ENCODE results near the gene SLC7A9. TPM values are rescaled to one million over a fixed set of nuclear protein-coding genes. Genes with fewer than 3 reads are reported as not detected.
A peak's percentile ranks its signal among the peaks of the same experiment; 100 is the strongest.

Gene SLC7A9
- total RNA-seq, 2 experiments from 2014 or later = 0.14 TPM; not detected in 1

GRCh38 chr19:32880622-32881021, 11.1 kb upstream of the SLC7A9 start:
- no peak for ATAC-seq
- ChIA-PET POLR2A (no interaction called here), CTCF (no interaction called here)

GRCh38 chr19:32879741-32880140, 10.2 kb upstream of the SLC7A9 start:
- ChIA-PET CTCF (no interaction called here), POLR2A (no interaction called here)
- intact Hi-C loops (cut with DNase I, micrococcal nuclease) = no loop called here

More at GRCh38 chr19:32880622-32881021, 11.1 kb upstream of the SLC7A9 start:
- Mint-ChIP-seq H3K36me3 (ENCODE audit: low read depth) (peaks cover 7% of the 10 kb centered on the region), H3K27me3 (no peaks in the 10 kb centered on the region), H3K27ac (no peak overlapping the region), H3K4me1 (no peaks in the 10 kb centered on the region), H3K9me3 (ENCODE audit: low read depth) (no peaks in the 10 kb centered on the region), H3K4me3 (no peak overlapping the region)
- no peak for DNase-seq
- intact Hi-C loops (cut with DNase I, micrococcal nuclease) = no loop called here

GRCh38 chr19:32878988-32879387, 9.4 kb upstream of the SLC7A9 start:
- intact Hi-C loops (cut with DNase I, micrococcal nuclease) = no loop called here
- no peaks in the 10 kb centered on the region for H3K4me1 Mint-ChIP-seq
- no peaks in the 10 kb centered on the region for H3K27me3 Mint-ChIP-seq
- H3K9me3 Mint-ChIP-seq (ENCODE audit: low read depth) = no peaks in the 10 kb centered on the region
- peaks cover 7% of the 10 kb centered on the region for H3K36me3 Mint-ChIP-seq (ENCODE audit: low read depth)
- H3K27ac Mint-ChIP-seq = no peak overlapping the region
- CTCF ChIA-PET = no interaction called here
- no peak for ATAC-seq
- no peak for DNase-seq
- POLR2A ChIA-PET = interaction anchor here (0.6 kb wide), 1 partner anchor 643 kb away, joined by 3 read pairs; the partner anchor contains the start of gene PEPD
- H3K4me3 Mint-ChIP-seq = no peak overlapping the region

More at GRCh38 chr19:32879741-32880140, 10.2 kb upstream of the SLC7A9 start:
- DNase-seq = no peak
- Mint-ChIP-seq H3K9me3 (ENCODE audit: low read depth) (no peaks in the 10 kb centered on the region), H3K36me3 (ENCODE audit: low read depth) (peaks cover 7% of the 10 kb centered on the region), H3K4me1 (no peaks in the 10 kb centered on the region), H3K4me3 (no peak overlapping the region), H3K27me3 (no peaks in the 10 kb centered on the region), H3K27ac (no peak overlapping the region)
- no peak for ATAC-seq

- no peak overlapping the region for H3K4me3 Mint-ChIP-seq
- H3K27ac Mint-ChIP-seq = no peak overlapping the region
- intact Hi-C loops (cut with DNase I, micrococcal nuclease) = no loop called here
- DNase-seq (no peak), ATAC-seq (no peak)
- H3K27me3 Mint-ChIP-seq = no peaks in the 10 kb centered on the region
- ChIA-PET CTCF (interaction anchor here (0.7 kb wide), 1 partner anchor 416 kb away, joined by 3 read pairs; no protein-coding TSS in a partner anchor), POLR2A (interaction anchor here (0.6 kb wide), 1 partner anchor 643 kb away, joined by 3 read pairs; the partner anchor contains the start of gene PEPD)
- peaks cover 3% of the 10 kb centered on the region for H3K4me1 Mint-ChIP-seq
- no peaks in the 10 kb centered on the region for H3K9me3 Mint-ChIP-seq (ENCODE audit: low read depth)
- peaks cover 7% of the 10 kb centered on the region for H3K36me3 Mint-ChIP-seq (ENCODE audit: low read depth)
Measured at GRCh38 chr19:32877977-32878745, 8.6 kb upstream of the SLC7A9 start.

GRCh38 chr19:32877323-32877912, 7.9 kb upstream of the SLC7A9 start:
- Mint-ChIP-seq H3K4me3 (no peak overlapping the region), H3K4me1 (peaks cover 3% of the 10 kb centered on the region), H3K27ac (no peak overlapping the region), H3K9me3 (ENCODE audit: low read depth) (no peaks in the 10 kb centered on the region), H3K27me3 (no peaks in the 10 kb centered on the region), H3K36me3 (ENCODE audit: low read depth) (peaks cover 7% of the 10 kb centered on the region)
- ChIA-PET CTCF (no interaction called here), POLR2A (interaction anchor here (0.6 kb wide), 1 partner anchor 90 kb away, joined by 5 read pairs; no protein-coding TSS in a partner anchor)
- no peak for ATAC-seq
- no peak for DNase-seq
- intact Hi-C loops (cut with DNase I, micrococcal nuclease) = no loop called here

- peaks cover 3% of the 10 kb centered on the region for H3K4me1 Mint-ChIP-seq
- no peaks in the 10 kb centered on the region for H3K27me3 Mint-ChIP-seq
- DNase-seq = no peak
- H3K36me3 Mint-ChIP-seq (ENCODE audit: low read depth) = peaks cover 7% of the 10 kb centered on the region
- H3K4me3 Mint-ChIP-seq = no peak overlapping the region
- H3K27ac Mint-ChIP-seq = no peak overlapping the region
- ChIA-PET CTCF (no interaction called here), POLR2A (interaction anchor here (0.6 kb wide), 1 partner anchor 89 kb away, joined by 5 read pairs; no protein-coding TSS in a partner anchor)
- no peaks in the 10 kb centered on the region for H3K9me3 Mint-ChIP-seq (ENCODE audit: low read depth)
- intact Hi-C loops (cut with DNase I, micrococcal nuclease) = no loop called here
- ATAC-seq = no peak
Measured at GRCh38 chr19:32876919-32877285, 7.3 kb upstream of the SLC7A9 start.

- Mint-ChIP-seq H3K27ac (no peak overlapping the region), H3K36me3 (ENCODE audit: low read depth) (peaks cover 7% of the 10 kb centered on the region), H3K4me1 (peaks cover 3% of the 10 kb centered on the region), H3K4me3 (no peak overlapping the region), H3K27me3 (no peaks in the 10 kb centered on the region), H3K9me3 (ENCODE audit: low read depth) (no peaks in the 10 kb centered on the region)
- no peak for DNase-seq
- no peak for ATAC-seq
- POLR2A ChIA-PET = no interaction called here
- CTCF ChIA-PET = no interaction called here
- intact Hi-C loops (cut with DNase I, micrococcal nuclease) = no loop called here
Measured at GRCh38 chr19:32876236-32876918, 6.8 kb upstream of the SLC7A9 start.

- Mint-ChIP-seq H3K36me3 (ENCODE audit: low read depth) (peaks cover 7% of the 10 kb centered on the region), H3K27me3 (no peaks in the 10 kb centered on the region), H3K4me3 (no peak overlapping the region), H3K4me1 (peaks cover 3% of the 10 kb centered on the region), H3K9me3 (ENCODE audit: low read depth) (no peaks in the 10 kb centered on the region), H3K27ac (no peak overlapping the region)
- ATAC-seq = no peak
- intact Hi-C loops (cut with DNase I, micrococcal nuclease) = no loop called here
- DNase-seq = no peak
- POLR2A ChIA-PET = no interaction called here
- CTCF ChIA-PET = no interaction called here
Measured at GRCh38 chr19:32875428-32875827, 5.9 kb upstream of the SLC7A9 start.

- Mint-ChIP-seq H3K4me3 (no peak overlapping the region), H3K27ac (no peak overlapping the region), H3K27me3 (no peaks in the 10 kb centered on the region), H3K36me3 (ENCODE audit: low read depth) (peaks cover 7% of the 10 kb centered on the region), H3K4me1 (peaks cover 3% of the 10 kb centered on the region), H3K9me3 (ENCODE audit: low read depth) (no peaks in the 10 kb centered on the region)
- ATAC-seq (no peak), DNase-seq (no peak)
- intact Hi-C loops (cut with DNase I, micrococcal nuclease) = no loop called here
- ChIA-PET CTCF (no interaction called here), POLR2A (no interaction called here)
Measured at GRCh38 chr19:32874605-32875004, 5.0 kb upstream of the SLC7A9 start.

GRCh38 chr19:32873247-32873959, 3.8 kb upstream of the SLC7A9 start:
- CTCF ChIA-PET = interaction anchor here (0.6 kb wide), 1 partner anchor 1246 kb away, joined by 3 read pairs; no protein-coding TSS in a partner anchor
- Mint-ChIP-seq H3K27ac (no peak overlapping the region), H3K4me1 (peaks cover 3% of the 10 kb centered on the region), H3K4me3 (no peak overlapping the region), H3K36me3 (ENCODE audit: low read depth) (peaks cover 5% of the 10 kb centered on the region), H3K27me3 (no peaks in the 10 kb centered on the region), H3K9me3 (ENCODE audit: low read depth) (no peaks in the 10 kb centered on the region)
- POLR2A ChIA-PET = no interaction called here
- peak; percentile 26 for ATAC-seq
- DNase-seq = peak; percentile 50
- intact Hi-C loops (cut with DNase I, micrococcal nuclease) = no loop called here

GRCh38 chr19:32872391-32872790, 2.8 kb upstream of the SLC7A9 start:
- ATAC-seq = no peak
- Mint-ChIP-seq H3K27ac (no peak overlapping the region), H3K36me3 (ENCODE audit: low read depth) (no peaks in the 10 kb centered on the region), H3K4me3 (no peak overlapping the region), H3K27me3 (no peaks in the 10 kb centered on the region), H3K4me1 (peaks cover 3% of the 10 kb centered on the region), H3K9me3 (ENCODE audit: low read depth) (no peaks in the 10 kb centered on the region)
- ChIA-PET POLR2A (no interaction called here), CTCF (interaction anchor here (0.6 kb wide), 1 partner anchor 1247 kb away, joined by 3 read pairs; no protein-coding TSS in a partner anchor)
- DNase-seq = no peak
- intact Hi-C loops (cut with DNase I, micrococcal nuclease) = no loop called here

Data from activated CD4-positive, alpha-beta T cell treated with anti-CD3 and anti-CD28 coated beads for 36 hours (primary cell).